GM19043 (cell line): ENCODE measurements around the gene TWSG1.
"Not testable (repeated sequence)": the region's sequence is repeated elsewhere in the genome, so short reads cannot be mapped to it uniquely, and the experiment has no call there.

Source experiments
- ATAC-seq: cut with Tn5 transposase; IDR thresholded peaks from one replicate; pipeline ENCODE4 v1.9.1; 2021; ENCODE audit warnings: low read depth; ENCODE audit not compliant: unreplicated experiment

Gene TWSG1

DNA sequence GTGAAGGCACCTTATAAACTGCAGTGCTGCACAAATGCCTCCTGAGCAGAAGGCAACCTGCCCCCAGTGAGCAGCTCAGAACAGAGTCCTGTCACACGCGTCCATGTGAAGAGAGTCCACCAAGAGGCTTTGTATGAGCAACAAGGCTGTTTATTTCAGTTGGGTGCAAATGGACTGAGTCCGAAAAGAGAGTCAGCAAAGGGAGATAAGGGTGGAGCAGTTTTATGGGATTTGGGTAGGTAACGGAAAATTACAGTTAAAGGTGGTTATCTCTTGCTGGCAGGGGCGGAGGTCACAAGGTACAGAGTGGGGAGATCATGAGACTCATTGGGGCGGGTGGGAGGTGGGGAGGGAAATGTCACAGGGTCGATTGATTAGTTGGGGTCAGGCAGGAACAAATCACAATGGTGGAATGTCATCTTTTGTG lies 87.3 kb downstream of the TWSG1 start:
- no peak for ATAC-seq

DNA sequence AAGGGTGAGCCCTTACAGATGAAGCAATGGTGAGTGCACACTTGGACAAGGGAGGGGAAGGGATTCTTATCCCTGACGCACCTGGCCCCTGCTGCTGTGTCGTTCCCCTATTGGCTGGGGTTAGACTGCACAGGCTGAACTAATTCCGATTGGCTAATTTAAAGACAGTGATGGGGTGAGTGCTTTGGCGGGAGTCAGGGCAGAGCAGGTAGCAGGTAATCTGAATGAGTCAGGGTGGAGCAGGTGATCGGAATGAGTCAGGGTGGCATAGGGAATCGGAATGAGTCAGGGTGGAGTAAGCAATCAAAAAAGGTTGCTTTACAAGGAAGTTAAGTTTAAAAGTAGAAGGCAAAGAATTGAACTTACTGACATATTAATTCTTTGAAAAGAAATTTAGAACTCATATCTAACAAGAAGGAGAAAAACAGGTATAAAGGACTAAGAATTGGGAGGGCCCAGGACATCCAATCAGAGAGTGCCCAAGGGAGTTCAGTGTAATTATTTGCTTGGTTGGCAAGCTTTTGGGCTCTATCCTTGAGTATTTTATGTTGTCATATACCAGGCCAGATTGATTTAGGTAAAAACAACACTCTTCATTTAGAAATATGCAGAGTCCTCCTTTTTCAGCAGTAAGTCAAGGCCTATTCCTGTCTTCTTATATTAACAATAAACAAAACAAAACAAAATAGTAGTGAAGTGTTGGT lies 88.4 kb downstream of the TWSG1 start:
- ATAC-seq, result no peak

DNA sequence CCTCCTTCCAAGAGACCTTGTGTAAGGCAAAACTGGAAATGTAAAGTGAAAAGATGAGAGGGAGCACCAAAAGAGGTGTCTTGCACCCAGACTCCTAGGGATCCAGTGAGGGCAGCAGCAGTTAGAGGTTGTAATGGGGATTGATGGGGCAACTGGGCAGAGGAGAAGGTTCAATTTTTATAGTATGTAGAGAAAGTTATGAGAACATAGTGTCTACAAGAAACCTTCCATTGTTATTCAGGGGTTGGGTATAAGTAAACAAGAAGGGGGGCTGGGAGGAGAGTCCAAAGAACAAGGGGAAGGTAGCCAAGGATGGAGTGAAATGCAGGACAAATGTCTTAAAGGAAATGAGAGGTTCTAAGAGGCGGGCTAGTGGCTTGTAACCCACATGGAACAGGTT lies 89.1 kb downstream of the TWSG1 start:
- not testable (repeated sequence) for ATAC-seq

GRCh38 chr18:9424235-9424634 lies 89.7 kb downstream of the TWSG1 start:
- ATAC-seq, result not testable (repeated sequence)

DNA sequence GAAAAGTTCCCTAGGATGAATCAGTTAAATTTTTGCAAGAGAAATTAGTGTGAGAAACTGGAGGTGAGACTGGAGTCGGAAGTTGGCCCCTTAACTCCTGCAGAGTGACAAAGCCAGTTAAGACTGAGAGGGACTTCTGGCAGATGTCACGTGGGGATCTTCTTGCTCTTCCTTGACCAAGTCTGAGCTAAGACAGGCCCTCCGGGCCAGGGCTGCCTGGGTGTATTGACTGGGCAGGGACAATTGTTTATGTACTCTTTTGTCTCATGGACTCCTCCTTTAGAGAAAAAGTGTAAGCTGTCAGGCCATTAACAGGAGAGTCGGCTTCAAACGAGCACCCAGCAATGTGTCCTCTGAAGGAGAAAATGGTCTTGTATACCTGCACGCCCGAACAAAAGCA lies 92.2 kb downstream of the TWSG1 start:
- no peak for ATAC-seq

GRCh38 chr18:9428301-9428706 lies 93.7 kb downstream of the TWSG1 start:
- ATAC-seq, result no peak

GRCh38 chr18:9428862-9429661 lies 94.5 kb downstream of the TWSG1 start:
- ATAC-seq, result no peak

- no peak for ATAC-seq
Observed at GRCh38 chr18:9429662-9429993, 95.1 kb downstream of the TWSG1 start.

- not testable (repeated sequence) for ATAC-seq
Observed at GRCh38 chr18:9430315-9430714, 95.7 kb downstream of the TWSG1 start.

- no peak for ATAC-seq
Observed at GRCh38 chr18:9431296-9431695, 96.7 kb downstream of the TWSG1 start.

GRCh38 chr18:9433122-9433521 lies 98.5 kb downstream of the TWSG1 start:
- not testable (repeated sequence) for ATAC-seq

DNA sequence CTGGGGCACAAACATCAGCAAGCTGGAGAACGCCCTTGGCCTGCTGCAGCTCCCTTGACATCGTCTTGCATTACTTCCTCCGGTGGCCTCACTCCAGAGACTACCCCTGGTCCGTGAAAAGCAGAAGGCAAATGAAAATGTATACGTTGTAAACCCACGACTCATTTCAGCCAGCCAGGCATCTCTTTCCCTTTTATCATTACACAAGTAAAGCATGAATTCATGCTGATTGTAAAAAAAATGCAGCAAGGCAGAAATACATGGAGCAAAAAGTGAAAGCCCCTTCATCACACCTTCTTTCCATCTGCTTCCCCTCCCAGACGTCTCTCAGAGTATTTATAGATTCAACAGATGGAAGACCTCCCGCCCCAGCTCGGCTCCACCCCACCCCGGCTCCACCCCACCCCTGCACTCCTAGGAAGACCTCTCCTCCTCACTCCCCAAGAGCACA lies 99.1 kb downstream of the TWSG1 start:
- no peak for ATAC-seq

- ATAC-seq, result no peak
Observed at GRCh38 chr18:9434122-9434701, 99.6 kb downstream of the TWSG1 start.

DNA sequence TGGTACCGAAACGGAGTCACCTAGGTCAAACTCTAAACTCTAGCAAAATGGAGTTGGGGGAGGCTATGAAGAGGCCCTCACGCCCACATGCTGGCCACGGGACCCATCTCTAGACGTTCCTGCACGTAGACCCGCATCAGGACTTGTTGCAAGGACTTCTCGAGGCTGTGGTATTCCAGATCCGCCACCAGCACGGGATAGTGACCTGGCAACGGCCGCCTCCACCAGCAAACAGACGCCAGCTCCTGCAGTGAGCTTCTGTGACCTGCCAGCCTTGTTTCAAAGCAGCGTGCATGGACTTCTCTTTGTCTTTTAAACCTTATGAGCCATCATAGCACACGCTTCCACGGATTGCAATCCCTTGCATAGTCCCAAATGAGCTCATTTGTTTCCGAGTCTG lies 100.5 kb downstream of the TWSG1 start:
- ATAC-seq, result no peak

DNA sequence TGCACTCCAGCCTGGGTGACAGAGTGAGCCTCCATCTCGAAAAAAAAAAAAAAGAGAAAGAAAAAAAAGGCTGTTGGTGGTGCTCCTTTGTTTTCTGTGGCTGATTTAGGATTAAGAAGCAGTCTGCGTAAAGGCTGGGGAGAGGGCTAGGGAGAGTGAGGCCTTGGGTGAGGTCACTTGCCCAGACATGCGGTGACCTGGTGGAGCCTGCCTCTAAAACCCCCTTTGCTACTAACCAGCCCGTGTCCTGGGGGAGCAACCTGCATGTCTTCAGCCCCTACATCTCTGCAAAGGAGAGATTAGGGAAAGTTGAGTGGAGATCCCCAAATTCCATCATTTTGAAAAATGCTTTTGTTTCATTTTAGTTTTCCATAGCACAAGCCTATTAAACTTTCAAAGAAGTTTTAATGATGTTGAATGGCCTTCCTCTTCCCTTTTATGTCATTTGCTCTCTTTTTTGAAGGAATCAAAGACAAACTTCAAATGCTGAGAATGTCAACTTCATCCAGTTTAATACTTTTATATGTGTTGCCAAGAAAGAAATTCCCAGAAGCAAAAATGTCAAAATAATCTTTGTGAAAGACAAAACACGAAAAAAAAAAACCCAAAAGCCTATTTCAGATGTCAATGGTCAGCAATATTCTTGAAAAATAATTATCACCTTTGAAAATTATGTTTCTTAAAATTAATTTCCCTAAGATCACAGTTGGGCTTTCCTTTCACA lies 101.8 kb downstream of the TWSG1 start:
- ATAC-seq, result no peak

GRCh38 chr18:9437021-9437437 lies 102.5 kb downstream of the TWSG1 start:
- ATAC-seq, result no peak

- no peak for ATAC-seq
Observed at GRCh38 chr18:9437672-9438071, 103.1 kb downstream of the TWSG1 start.

DNA sequence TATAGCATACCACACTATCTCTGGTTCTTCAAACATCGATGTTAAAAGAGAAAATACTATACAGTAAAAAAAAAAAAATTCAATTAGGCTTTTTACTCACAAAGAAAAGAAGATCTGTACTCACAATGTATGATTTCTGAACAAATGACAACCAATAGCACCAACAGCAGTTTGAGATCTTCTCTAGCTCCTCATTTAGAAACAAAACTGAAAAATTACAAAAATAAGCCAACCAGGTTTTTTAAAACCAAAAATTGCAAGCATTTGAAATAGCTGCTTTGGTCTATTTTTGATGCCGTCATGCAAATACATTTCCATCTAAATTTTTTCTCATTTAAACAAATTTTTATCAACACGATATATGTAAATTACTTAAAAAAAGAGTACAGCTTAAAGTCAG lies 106.5 kb downstream of the TWSG1 start:
- no peak for ATAC-seq

GRCh38 chr18:9444549-9444948 lies 110.0 kb downstream of the TWSG1 start:
- ATAC-seq, result no peak

GRCh38 chr18:9446839-9447238 lies 112.3 kb downstream of the TWSG1 start:
- ATAC-seq, result no peak

- ATAC-seq, result no peak
Observed at GRCh38 chr18:9447334-9447733, 112.8 kb downstream of the TWSG1 start.
